Gastrocnemius medialis (tissue), 4 donors: Measurements from ENCODE around the gene KIAA2012.

ENCODE experiments used
- CTCF ChIP-seq, 5 experiments: fragments of 450-650 bp in 3 of 5; fragments of 200-600 bp in 2 of 5; sonication (generic) in 2 of 5; IDR thresholded peaks in 4 of 5; conservative IDR thresholded peaks in 1 of 5; 1 replicate in 4 of 5; 2 replicates in 1 of 5; pipeline ENCODE4 v1.5.1; 2016 to 2019; ENCODE audit warnings: antibody characterized with exemption in 5 of 5, mild to moderate bottlenecking in 3 of 5, moderate library complexity in 3 of 5
- POLR2A ChIP-seq, 2 donors: fragments of 450-650 bp; IDR thresholded peaks; one replicate each; pipeline ENCODE4 v1.6.1; 2017; ENCODE audit warnings: antibody characterized with exemption in 2 of 2, mild to moderate bottlenecking in 2 of 2, moderate library complexity in 2 of 2

DNA sequence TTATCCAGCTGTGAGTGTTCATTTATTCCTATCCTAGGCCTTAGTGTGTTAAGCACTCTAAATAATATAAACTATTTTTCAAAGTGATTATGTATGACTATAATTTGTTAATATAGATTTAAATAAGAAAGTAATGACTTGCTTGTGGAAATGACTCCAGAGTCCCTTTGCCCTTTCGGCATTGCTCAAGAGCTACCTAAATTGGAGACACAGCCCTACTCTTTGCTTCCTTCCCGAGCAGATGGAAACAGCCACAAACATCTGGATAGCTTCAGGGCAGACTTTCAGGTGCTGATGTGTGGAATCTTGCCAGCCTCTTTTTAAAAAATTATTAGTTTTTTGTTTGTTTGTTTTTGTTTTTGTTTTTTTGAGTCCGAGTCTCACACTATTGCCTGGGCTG, 121.4 kb downstream of the KIAA2012 start:
- TF ChIP-seq CTCF (IDR thresholded peaks at IDR 0.05 in 4 of 5, conservative IDR thresholded peaks at IDR 0.05 in 1 of 5) = no peak
- no peak for TF ChIP-seq POLR2A (IDR thresholded peaks at IDR 0.05)
